PC-9 (cell line): ENCODE measurements around the gene ANP32D. TPM values are rescaled to one million over a fixed set of nuclear protein-coding genes. Genes with fewer than 3 reads are reported as not detected.

ENCODE experiments used
- BruUV-seq: library from RNA; stranded (reverse); fragments of 400-500 nt; replicated peaks from 2 replicates; lab custom pipeline; 2021; lab: Mats Ljungman, UMichigan
- CTCF ChIA-PET: fragments of 300-600 bp; sonication (Branson Sonifier 250); formaldehyde crosslinking; loops from one replicate; lab custom pipeline; 2022; ENCODE audit warnings: antibody characterized with exemption; lab: Charles Lee
- POLR2A ChIA-PET: fragments of 300-600 bp; sonication (Branson Sonifier 250); formaldehyde crosslinking; loops from one replicate; lab custom pipeline; 2022; ENCODE audit warnings: antibody characterized with exemption; ENCODE audit not compliant: unreplicated experiment; lab: Charles Lee
- DNase-seq, 2 experiments: peaks; one replicate each; pipeline versions ENCODE4 v3.0.0 to v3.0.0-alpha.2; 2015 to 2022; ENCODE audit warnings: mixed read lengths in 1 of 2
- H2AFZ ChIP-seq: fragments of 200-600 bp; sonication (generic); 2 replicates; pipeline ENCODE4 v1.8.1; 2017; ENCODE audit warnings: antibody characterized with exemption
- H3F3A ChIP-seq: fragments of 200-600 bp; sonication (generic); 2 replicates; pipeline ENCODE4 v1.8.1; 2017; ENCODE audit warnings: antibody characterized with exemption, mild to moderate bottlenecking, low read depth; ENCODE audit not compliant: insufficient read depth
- H3K27ac ChIP-seq: fragments of 200-600 bp; sonication (generic); 2 replicates; pipeline ENCODE4 v1.6.1; 2016; ENCODE audit warnings: mixed run types
- H3K27me3 ChIP-seq: fragments of 200-600 bp; sonication (generic); 2 replicates; pipeline ENCODE4 v1.6.1; 2016; ENCODE audit warnings: low read depth, mixed run types; ENCODE audit not compliant: insufficient read depth
- H3K36me3 ChIP-seq: fragments of 200-600 bp; sonication (generic); 2 replicates; pipeline ENCODE4 v1.6.1; 2016; ENCODE audit warnings: low read depth, mixed run types
- H3K4me1 ChIP-seq: fragments of 200-600 bp; sonication (generic); replicated peaks from 2 replicates; pipeline ENCODE4 v1.6.1; 2016; ENCODE audit warnings: mixed run types; ENCODE audit not compliant: insufficient read depth
- H3K4me2 ChIP-seq: fragments of 200-600 bp; sonication (generic); 2 replicates; pipeline ENCODE4 v1.6.1; 2017; ENCODE audit warnings: mixed run types
- H3K4me3 ChIP-seq: fragments of 200-600 bp; sonication (generic); 2 replicates; pipeline ENCODE4 v1.6.1; 2016; ENCODE audit warnings: mixed run types
- H3K79me2 ChIP-seq: fragments of 200-600 bp; sonication (generic); 2 replicates; pipeline ENCODE4 v1.6.1; 2017; ENCODE audit warnings: low read depth, mixed run types
- H3K9me2 ChIP-seq: fragments of 200-600 bp; sonication (generic); 2 replicates; pipeline ENCODE4 v1.8.1; 2017; ENCODE audit warnings: mild to moderate bottlenecking; ENCODE audit not compliant: insufficient read depth
- H3K9me3 ChIP-seq: fragments of 200-600 bp; sonication (generic); 2 replicates; pipeline ENCODE4 v1.8.1; 2016; ENCODE audit warnings: low read depth; ENCODE audit not compliant: insufficient read depth
- H4K20me1 ChIP-seq: fragments of 200-600 bp; sonication (generic); 2 replicates; pipeline ENCODE4 v1.8.1; 2017; ENCODE audit not compliant: insufficient read depth
- CTCF ChIP-seq: fragments of 200-600 bp; sonication (generic); conservative IDR thresholded peaks from 2 replicates; pipeline ENCODE4 v1.6.1; 2017; ENCODE audit warnings: mixed run types, antibody characterized with exemption, mild to moderate bottlenecking, moderate library complexity
- EZH2 ChIP-seq: fragments of 200-600 bp; sonication (generic); IDR thresholded peaks from 2 replicates; pipeline ENCODE4 v1.8.0; 2017; ENCODE audit warnings: antibody characterized with exemption, low read depth
- intact Hi-C: fragments of 100-400 bp; cut with micrococcal nuclease; formaldehyde crosslinking; loops from one replicate; pipeline ENCODE4 v1.10.0; 2022; ENCODE audit not compliant: unreplicated experiment
- total RNA-seq: library from RNA; stranded (reverse); gene quantifications from 2 replicates; pipeline ENCODE4 v1.2.3, GENCODE V29; 2021

The ANP32D gene
- total RNA-seq, 1 experiment from 2014 or later, result not detected

GRCh38 chr12:48441069-48441468 is 31.3 kb upstream of the ANP32D start:
- CTCF ChIA-PET, result no interaction called here
- no peak overlapping the region for H3K4me3 ChIP-seq

DNA sequence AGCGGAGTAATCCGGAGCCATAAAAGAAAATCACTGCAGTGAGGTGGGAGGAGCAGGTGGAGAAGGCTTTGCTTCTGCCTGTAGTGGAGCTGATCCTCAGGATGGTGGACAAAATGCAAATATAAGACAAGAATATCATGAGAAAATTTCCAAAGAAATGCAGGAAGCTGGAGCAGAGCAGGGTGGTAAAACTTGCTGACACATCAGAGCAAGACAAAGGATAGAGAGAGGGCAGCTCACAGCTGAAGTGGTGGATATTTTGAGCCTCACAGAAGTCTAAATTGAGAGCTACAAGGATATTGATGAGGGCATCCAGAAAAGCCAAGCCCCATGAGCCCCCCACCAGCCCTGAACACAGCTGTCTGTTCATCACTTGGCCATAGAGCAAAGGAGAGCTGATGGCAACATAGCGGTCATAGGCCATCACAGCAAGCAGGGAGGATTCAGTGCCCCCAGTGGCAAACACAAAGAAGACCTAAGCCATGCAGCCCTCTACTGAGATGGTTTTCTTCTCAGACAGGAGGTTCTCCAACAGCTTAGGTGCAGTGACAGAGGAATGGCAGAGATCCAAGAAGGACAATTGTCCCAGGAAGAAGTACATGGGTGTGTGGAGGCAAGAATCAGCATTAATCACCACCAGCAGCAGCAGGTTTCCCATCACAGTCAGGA is 30.0 kb upstream of the ANP32D start:
- DNase-seq, result no peak
- no peaks in the 10 kb centered on the region for H3F3A ChIP-seq
- no peaks in the 10 kb centered on the region; the same call in 1 of the 2 replicates for H3K9me2 ChIP-seq
- POLR2A ChIA-PET, result no interaction called here
- no peaks in the 10 kb centered on the region for H3K4me1 ChIP-seq
- no peak overlapping the region for H3K27ac ChIP-seq
- CTCF ChIA-PET, result no interaction called here
- no peaks in the 10 kb centered on the region for H3K79me2 ChIP-seq
- H3K4me3 ChIP-seq, result no peak overlapping the region
- H3K4me2 ChIP-seq, result no peak overlapping the region
- no peaks in the 10 kb centered on the region for H3K9me3 ChIP-seq
- no peak overlapping the region for H2AFZ ChIP-seq
- TF ChIP-seq CTCF (0 out of 2 replicates have a peak, but pooled peaks have one; percentile 19), EZH2 (no peak)
- no peaks in the 10 kb centered on the region for H3K36me3 ChIP-seq
- no TSS peak for BruUV-seq
- intact Hi-C loops, result no loop called here
- H4K20me1 ChIP-seq, result no peaks in the 10 kb centered on the region
- peaks cover 14% of the 10 kb centered on the region for H3K27me3 ChIP-seq

More at GRCh38 chr12:48441069-48441468, 31.3 kb upstream of the ANP32D start:
- TF ChIP-seq EZH2 (no peak), CTCF (no peak)
- POLR2A ChIA-PET, result no interaction called here
- no TSS peak for BruUV-seq
- Histone ChIP-seq H3F3A (no peaks in the 10 kb centered on the region), H3K27me3 (peaks cover 14% of the 10 kb centered on the region), H3K79me2 (no peaks in the 10 kb centered on the region), H4K20me1 (no peaks in the 10 kb centered on the region), H3K9me3 (no peaks in the 10 kb centered on the region), H3K4me1 (no peaks in the 10 kb centered on the region), H3K9me2 (no peaks in the 10 kb centered on the region; the same call in 1 of the 2 replicates), H3K4me2 (no peak overlapping the region), H3K27ac (no peak overlapping the region), H3K36me3 (no peaks in the 10 kb centered on the region), H2AFZ (no peak overlapping the region)
- intact Hi-C loops, result no loop called here
- DNase-seq, result no peak

GRCh38 chr12:48445538-48445937 is 26.8 kb upstream of the ANP32D start:
- Histone ChIP-seq H3K9me3 (no peaks in the 10 kb centered on the region), H3K4me3 (no peak overlapping the region), H3K9me2 (no peaks in the 10 kb centered on the region; the same call in 1 of the 2 replicates), H4K20me1 (no peaks in the 10 kb centered on the region), H3K27me3 (peaks cover 21% of the 10 kb centered on the region), H2AFZ (no peak overlapping the region), H3K4me2 (no peak overlapping the region), H3K27ac (no peak overlapping the region), H3K4me1 (no peaks in the 10 kb centered on the region), H3F3A (no peaks in the 10 kb centered on the region), H3K79me2 (no peaks in the 10 kb centered on the region), H3K36me3 (no peaks in the 10 kb centered on the region)
- ChIA-PET POLR2A (no interaction called here), CTCF (no interaction called here)
- DNase-seq, result no peak
- TF ChIP-seq CTCF (no peak), EZH2 (no peak)
- BruUV-seq, result no TSS peak
- intact Hi-C loops, result no loop called here
